Measurements from ENCODE around the gene MFAP3L.

The MFAP3L gene

DNA sequence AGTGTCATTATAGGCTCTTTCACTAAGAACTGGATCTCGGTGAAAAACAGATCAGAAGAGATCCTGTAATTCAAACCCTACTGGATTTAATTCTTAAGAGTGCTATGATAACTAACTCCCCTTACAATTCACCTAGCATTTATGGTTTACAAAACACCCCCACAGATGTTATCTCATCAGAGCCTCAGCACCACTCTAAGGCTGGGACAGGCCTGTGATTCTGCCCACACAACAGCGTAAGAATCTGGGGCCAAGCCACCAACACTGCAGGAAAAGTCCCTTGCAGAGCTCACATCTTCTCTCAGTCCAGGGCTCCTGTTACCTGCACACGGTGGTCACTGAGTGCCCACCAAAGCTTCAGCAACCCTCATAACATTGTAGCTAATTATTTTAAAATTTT lies 8.9 kb downstream of the MFAP3L start:
- no peak for DNase-seq

DNA sequence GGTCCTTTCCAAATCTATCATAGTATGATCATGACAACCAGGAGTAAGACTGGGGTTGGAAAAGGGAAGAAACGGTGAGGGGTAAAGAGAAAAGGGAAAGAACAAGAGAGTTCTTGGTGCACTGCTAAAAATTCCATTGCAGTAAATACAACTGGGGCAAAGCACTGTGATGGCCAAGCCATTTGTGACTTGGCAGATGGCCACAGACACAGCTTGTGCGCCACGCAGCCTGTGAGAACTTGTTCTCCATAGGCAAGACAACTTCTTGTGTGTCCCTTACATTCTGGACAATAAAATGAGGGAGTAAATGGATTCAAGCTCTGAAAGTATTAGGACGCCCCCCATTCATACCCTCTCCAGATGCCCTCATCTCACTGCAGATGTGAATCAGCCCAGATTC lies 10.9 kb downstream of the MFAP3L start:
- DNase-seq, result no peak

DNA sequence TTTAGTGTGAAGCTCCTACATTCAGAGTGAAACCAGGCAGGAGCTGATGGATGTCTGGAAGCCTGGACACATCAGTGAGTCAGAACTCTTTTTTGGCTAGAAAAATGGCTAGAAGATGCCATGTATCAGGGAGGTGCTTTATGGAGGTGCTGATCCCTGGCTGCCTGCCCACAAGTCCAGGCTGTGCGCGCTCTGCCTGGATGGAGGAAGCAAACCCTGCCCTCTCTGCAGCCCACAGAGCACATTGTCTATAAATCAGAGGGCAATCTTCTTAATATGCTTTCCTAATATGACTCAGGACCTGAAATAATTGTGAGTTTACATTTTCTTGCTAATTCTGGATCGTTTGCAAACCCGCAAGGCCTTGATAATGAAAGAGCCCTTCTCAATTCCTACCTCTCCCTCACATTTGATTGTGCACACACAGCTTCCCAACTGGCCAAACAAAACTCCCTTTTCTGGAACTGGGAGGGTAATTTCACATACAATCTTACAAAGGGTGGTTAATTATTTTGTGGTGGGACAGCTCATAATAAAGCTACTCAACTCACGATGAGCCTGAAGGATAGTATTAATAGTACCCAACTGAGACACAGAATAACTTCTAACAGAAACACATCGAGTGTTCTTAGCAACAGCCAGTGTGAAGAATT lies 11.7 kb downstream of the MFAP3L start:
- no peak for DNase-seq

DNA sequence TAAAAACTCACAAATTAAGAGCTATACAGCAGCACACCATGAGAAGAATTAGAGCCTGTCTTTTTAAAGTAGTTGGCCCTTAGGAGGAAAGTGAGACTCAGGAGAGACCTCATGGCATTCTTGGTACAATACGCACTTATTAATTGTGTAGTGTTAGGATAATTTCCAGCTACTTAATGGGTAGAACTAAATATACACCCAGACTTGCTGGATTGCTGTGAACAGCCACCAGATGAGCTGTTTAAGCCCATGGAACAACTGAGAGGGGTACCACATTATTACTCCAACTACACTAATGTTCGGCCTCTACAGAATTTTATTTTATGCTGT lies 13.6 kb downstream of the MFAP3L start:
- DNase-seq, result no peak

DNA sequence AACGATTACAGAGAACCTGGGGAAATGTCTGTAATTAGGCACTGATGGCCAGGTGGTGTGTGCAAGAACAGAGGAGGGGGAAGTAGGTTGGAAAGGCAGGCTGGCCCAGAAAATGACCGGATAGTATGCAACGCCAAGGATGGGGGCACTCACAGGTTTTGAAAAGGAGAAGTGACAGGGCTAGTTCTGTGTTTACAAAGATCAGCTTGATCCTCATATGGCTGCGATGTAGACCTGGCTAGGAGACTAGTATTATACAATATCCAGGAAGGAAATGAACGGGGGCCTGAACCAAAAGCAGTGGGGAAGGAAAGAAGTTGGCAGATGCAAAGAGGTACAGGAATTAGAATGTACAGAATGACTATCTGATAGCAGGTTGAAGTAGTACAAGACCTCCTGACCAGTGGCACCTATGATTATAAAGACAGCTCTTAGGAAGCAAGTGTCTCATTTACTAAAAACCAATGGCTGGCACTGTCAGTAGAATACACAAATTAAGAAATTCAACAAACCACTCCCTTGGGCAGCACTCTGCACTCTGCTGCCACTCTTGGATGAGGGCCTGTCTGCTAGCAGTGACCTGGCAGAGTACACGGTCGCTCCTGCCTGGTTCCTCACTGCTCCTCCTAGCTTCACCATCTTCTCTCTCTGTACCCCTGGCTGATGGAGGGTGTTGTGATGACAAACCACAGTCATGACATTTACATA lies 14.1 kb downstream of the MFAP3L start:
- no peak for DNase-seq

DNA sequence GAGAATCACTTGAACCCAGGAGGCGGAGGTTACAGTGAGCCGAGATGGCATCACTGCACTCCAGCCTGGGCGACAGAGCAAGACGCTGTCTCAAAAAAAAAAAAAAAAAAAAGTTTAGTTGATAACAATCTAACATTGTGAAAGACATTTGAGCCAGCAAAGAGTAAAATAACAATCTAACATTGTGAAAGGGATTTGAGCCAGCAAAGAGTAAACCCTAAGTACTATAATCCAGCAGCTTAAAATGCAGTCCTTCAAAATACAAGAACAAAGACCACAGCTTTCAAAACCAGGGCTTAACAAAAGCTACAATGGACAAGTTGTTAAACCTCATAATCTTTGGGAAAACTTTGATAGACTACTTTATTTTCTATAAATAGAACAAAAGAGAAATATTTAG lies 16.9 kb downstream of the MFAP3L start:
- DNase-seq, result no peak

DNA sequence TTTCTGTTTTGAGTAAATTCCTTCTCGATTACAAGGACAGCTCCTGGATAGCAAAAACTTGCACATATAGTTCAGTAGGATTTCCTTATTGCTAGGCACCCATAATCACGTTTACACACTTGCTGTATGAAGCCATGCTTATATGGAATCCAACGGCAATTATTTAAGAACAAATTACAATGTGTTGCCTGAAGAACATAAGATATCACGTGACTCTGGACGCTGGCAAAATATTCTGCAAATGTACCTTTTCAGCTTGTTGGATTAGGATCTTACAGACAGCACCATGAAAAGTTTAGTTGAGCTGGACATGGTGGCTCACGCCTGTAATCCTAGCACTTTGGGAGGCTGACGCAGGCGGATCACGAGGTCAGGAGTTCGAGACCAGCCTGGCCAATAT lies 17.4 kb downstream of the MFAP3L start:
- no peak for DNase-seq

DNA sequence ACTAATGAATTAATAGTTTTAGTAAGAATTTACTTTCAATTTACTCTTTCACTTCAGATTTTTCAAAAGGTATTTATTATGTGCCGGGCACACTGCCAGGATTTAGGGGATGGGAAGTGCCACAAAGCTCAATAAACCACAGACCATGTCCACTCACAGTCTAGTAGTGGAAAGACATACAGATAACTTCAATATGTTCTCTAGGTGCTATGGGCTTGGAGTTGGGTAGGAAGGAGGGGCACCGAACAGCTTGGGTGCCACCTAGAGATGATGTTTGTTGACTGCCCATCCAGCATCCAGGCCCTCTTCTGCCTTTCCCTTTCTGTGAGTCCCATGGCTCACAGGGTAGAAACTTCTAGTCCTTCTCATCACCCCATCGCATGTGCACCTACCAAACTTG lies 17.8 kb downstream of the MFAP3L start:
- no peak for DNase-seq

DNA sequence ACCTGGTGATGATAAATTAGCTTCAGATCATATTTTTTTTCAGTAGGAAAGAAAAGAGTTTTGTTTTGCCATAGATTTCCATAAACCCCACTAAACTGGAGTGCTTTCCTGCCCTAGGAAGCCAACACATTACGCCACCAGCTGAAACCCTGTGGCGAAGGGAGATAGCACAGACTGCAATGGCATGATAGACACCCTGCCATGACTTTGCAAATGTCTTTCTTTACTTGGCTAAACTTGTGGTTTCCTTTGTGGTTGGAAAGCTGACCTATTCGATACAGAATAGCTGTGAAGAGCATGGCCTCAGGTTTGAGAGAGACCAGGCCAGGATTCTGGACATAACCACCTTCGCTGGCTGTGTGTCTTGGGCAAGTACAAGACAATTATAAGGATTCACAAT lies 19.1 kb downstream of the MFAP3L start:
- DNase-seq, result no peak

DNA sequence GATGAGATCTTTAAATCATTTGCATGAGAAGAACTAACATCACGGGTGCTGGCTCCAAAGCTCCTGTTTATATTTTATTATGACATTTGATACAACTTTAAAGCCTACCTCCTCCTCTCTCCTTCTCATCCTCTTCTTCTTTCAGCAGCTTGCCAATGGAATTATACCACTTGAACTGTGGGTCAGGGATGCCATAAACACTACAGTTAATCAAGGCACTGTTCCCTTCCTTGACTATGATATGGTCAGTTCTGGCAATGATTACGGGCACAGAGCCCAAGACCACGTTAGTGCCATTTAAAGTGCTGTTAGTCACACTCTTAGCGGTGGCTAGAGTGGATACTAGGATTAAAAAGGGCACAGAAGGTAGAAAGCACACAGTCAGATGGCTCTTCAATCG lies 20.7 kb downstream of the MFAP3L start:
- DNase-seq, result no peak

DNA sequence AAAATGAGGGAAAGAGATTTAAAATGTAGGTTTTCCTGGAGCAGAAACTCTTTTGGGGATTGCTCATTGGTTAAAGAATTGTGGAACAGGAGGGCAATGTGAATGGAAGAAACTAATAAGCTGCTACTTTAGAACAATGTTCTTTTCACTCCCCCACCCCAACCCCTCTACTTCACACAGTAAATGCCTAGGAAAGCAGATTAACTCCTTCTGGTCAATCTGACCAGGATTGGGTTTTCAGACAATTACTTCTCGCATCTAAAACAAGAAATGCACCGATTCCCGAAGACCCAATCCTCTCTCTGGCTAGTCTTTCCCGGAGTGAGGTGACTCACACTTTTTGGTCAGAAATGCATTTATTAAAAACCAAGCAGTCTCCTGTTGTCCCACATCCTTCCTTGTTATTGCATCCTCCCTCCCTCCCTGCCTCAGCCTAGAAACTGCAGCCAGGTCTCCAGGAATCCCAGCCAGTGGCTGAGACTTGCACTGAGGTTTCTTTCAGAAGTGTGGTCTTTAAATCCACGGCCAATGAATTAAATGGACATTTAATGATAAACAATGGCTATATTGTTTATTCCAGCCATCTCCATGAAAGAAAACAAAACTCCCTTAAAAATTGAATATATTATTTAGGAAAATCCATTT lies 21.4 kb downstream of the MFAP3L start:
- no peak for DNase-seq

DNA sequence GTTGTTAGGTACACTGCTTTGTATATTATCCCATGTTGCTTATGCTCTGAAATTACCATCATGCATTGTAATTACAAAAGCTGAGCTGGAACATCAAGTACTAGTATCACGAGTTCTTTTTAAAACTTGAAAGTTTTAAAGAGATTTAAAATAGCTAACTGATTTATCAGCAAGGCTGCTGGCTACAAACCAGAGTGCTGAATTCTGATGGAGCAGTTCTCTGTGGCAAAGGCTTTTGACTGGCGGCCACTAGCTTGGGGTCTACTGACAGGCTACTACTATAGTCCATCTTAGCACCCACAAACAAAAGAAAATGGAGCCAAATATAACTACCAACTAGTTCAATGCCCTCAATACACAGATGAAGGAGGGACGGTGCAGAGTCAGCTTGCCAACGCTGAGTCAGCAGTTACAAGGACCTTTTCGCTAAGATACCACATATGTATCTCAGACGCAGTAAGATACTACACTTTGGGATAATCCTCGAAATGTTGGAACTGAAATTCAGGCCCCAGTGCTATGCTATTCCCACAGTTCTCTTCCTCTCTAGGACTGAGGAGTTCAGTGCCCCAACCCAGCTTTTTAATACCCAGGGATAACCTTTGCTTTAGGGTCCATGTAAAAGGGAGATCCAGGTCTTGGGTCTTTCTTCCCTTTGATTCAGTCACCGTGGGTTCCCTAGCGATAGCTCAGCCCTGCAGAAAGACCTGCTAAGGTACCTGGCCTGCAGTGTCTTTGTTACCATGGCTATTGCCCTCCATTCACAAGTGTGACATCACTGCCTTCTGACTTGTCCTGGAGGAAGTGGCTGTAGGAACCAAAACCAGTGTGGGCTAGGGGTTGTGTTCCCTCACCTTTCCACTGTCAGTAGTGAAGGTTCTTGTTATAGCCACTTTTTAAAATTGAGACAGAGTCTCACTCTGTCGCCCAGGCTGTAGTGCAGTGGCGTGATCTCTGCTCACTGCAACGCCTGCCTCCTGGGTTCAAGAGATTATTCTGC lies 22.8 kb downstream of the MFAP3L start:
- DNase-seq, result no peak

DNA sequence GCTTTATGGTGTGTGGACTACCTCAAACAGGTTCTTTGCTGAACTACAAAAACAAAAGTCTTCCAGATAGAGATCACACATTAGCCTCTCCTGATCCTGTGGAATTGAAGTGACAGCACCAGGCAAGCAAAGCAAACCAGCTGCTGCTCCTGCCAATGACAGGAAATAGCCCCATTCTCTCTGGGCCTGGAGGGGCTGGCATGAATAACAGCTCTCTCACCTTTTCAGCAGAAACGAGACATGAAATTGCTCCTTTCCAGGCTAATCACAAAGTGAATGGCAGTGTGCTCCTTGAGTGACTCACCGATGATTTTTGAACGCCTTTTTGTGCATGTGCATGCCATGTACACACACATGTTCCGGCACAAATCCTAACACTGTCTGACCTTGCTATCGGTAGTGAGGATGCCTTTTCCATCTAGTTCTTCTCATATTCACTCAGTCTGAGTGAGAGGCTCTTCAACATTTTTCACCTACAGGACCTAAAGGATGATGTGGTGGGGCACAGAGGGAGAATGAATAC lies 24.4 kb downstream of the MFAP3L start:
- no peak for DNase-seq

DNA sequence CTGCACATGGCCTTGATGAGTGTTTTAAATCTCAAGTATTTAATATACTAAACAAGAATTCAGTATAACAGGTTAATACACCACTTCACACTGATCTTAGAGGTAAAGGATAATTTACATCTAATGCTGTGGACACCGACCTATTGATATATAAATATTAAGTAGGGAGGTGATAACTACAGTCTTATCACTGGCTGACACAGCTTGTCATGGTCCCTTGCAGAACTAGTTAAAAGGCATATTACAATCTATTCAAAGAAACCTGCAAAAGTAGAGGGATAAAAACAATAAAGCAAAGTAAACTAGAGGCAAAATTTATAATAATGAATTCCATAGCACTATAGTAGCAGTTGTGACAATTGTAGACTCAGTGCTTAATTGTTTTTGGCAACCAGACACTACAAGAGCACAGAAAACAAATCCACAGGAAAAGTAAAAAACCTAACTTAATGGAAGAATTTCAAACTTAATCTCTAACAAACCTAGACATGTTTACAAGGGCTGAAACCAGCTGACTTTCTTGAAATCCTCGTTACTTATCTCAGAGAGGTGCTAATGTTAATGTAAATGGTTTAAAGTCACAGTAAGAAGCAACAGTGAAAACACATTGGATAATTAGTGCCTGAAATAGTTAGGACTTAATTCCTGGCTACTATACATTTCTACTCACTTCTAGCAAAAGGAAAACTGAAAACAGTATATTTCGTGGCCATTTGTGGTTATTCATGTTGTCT lies 25.0 kb downstream of the MFAP3L start:
- DNase-seq, result no peak

DNA sequence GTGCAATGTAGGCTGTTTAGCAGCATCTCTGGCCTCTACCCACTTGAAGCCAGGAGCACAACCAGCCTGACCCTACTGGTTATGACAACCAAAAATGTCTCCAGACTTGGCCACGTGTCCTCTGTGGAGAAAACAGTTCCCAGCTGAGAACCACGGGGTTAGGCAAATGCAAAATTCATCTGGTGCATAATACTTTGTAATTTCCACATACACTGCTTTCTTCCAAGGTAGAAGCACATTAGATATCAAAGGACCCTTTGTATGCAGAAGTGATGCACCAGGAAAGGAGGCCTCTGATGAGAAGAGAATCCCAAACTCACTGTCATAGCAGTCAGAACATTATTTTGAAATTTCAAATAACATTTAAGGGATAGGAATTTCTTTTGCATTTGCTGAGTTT lies 26.3 kb downstream of the MFAP3L start:
- no peak for DNase-seq

DNA sequence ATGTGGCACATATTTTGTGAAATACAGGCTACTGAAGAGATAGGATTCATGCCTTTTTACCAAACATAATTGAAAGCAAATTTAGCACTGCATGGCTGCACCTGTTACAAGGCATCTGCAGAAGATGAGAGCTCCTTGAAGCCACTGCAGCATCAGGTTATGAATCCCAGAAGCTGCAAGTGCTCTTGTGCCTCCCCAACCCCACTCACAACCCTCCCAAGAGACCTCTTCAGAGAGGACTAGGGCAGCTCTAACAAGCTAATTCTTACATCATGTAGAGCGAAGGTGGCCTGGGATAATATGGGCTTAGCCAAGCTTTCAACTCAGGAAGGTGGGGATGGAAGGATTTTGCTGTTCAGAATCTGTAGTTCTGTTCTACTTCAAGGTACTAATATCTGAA lies 27.2 kb downstream of the MFAP3L start:
- DNase-seq, result no peak

DNA sequence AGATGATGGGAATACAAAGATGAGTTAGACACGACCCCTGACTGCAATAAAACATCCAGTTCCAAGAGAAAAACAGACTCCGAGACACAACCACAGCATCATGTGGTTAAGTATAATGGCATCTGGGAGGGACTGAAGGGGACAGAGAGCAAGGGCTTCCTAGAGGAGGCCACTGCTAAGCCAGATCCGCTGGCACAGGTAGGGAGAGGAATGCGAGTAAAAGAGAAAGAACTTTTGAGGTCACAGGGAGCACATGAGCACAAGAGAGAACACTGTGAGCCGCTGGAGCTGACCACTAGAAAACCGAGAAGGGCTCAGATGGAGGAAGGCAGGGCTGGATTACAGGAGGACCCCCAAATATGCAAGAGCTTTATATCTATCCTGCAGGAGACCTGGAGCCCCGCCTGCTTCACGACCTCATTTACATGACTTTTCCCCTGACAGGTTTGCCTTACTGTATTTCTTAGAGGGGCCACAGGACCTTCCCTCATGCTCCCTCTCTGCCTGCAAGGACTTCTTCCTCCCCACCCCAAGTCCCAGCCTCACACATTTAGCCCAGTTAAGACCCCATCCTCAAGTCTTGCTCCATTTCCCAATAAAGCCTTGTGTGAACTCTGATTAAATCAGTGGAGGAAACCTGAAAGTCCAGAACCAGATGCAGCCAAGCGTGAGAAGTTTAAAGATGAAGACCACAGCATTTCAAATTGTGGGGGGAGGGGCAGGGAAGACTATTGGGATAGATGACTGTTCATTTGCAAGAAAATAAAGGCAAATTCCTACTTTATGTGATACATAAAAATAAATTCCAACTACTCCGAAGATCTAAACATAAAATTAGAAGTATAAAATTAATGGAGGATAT lies 29.6 kb downstream of the MFAP3L start:
- no peak for DNase-seq

DNA sequence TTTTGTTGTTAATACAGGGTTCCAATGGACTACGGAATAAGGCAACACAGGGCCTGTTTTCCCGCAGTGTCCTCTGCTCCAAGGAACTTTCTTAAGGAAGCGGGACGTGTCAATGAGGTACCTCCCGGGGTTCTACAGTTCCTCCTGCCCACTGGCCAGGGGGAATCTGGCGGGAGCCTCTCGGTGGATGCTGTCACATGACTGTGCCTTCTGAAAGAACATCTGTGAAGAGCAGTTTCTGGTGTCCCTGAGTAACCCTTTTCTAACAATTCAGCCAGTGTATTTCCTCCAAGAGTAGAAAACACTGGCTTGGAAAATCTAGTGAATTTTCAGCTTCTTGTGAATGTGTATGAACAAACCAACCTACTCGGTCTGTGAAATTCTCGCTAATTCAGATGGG lies 32.7 kb downstream of the MFAP3L start:
- DNase-seq, result no peak

DNA sequence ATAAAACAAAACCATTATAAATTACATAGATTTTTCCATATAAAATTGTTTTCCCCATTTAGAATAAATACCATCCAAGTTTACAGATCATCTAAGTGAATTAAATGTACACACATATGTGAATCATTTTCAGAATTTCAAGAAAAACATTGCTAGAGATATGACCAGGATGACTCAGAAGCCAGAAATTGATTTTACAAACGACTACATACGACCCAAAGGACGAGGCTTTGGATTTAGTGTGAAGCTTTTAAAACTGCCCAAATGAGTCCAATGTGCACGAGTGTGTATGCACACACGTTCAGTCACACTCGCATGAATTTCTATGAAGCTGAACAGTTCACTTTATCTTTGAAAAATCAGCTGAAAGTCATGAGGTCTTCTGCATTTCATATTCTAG lies 37.9 kb downstream of the MFAP3L start:
- no peak for DNase-seq

DNA sequence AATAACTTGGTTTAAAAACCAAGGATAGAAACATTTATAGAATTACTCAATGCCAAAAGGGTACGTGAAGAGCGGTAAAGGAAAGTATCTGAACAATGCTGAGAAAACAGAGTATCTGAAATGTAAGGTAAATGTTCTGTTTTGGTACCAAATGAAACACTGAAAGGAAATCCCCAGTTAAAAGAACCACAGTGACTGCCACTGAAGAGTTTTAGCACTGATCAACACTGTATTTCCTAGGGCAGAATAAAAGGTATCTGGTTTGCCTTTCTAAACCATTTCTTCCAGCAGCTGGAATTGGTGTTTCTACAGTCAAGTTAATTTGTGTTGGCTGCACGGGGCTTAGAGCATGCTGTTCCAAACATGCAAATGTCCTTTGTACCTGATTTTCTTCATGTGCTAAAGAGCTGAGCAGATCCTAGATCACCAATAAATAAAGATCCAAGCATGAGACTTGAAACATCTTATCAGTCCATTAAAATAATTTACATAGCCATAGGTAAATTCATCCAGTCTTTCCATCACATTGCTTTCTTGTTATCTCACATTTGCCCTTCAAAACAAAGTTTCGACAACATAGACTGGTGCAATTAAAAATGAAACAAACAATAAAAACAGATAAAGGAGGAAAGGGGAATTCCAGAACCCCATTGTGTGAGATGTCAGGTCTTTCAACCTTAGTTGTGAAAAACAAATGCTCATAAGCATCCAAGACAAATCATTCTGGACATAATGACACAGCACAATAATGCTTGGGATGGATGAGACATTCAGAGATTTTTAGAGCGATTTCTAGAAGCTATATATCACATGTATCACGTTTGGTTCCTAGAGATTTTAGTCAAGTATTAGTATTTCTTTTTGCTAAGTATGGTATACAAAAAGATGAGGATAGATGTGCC lies 38.6 kb downstream of the MFAP3L start:
- no peak for DNase-seq

Measured in NCI-H1694 (cell line).